Neuronal stem cell (in vitro differentiated cells): ENCODE results near the gene HIPK3.

Source experiments
- DNase-seq: peaks from one replicate; pipeline ENCODE4 v3.0.0-alpha.2; 2013; ENCODE audit warnings: low spot score
- H2AFZ ChIP-seq: one replicate; pipeline ENCODE4 v1.6.1; 2013; ENCODE audit warnings: mild to moderate bottlenecking, low read length, inconsistent platforms
- H2AK5ac ChIP-seq: 2 replicates; pipeline ENCODE4 v1.6.1; 2013; ENCODE audit warnings: low read depth, mild to moderate bottlenecking, inconsistent platforms, low read length, moderate library complexity, mixed read lengths
- H2BK120ac ChIP-seq: 2 replicates; pipeline ENCODE4 v1.6.1; 2013; ENCODE audit warnings: low read depth, mild to moderate bottlenecking, inconsistent platforms, low read length, moderate library complexity, mixed read lengths
- H2BK12ac ChIP-seq: one replicate; pipeline ENCODE4 v1.6.1; 2013; ENCODE audit warnings: low read length, inconsistent platforms
- H2BK15ac ChIP-seq: 2 replicates; pipeline ENCODE4 v1.6.1; 2013; ENCODE audit warnings: mild to moderate bottlenecking, low read length, inconsistent platforms, mixed read lengths
- H2BK5ac ChIP-seq: one replicate; pipeline ENCODE4 v1.6.1; 2013; ENCODE audit warnings: inconsistent platforms, mild to moderate bottlenecking, low read length, moderate library complexity
- H3K14ac ChIP-seq: one replicate; pipeline ENCODE4 v1.6.1; 2013; ENCODE audit warnings: low read length, inconsistent platforms
- H3K18ac ChIP-seq: 2 replicates; pipeline ENCODE4 v1.6.1; 2013; ENCODE audit warnings: low read length, inconsistent platforms
- H3K23ac ChIP-seq: 2 replicates; pipeline ENCODE4 v1.6.1; 2013; ENCODE audit warnings: low read depth, mild to moderate bottlenecking, mixed read lengths, low read length, inconsistent platforms; ENCODE audit not compliant: poor library complexity
- H3K27ac ChIP-seq: replicated peaks from 3 replicates; pipeline ENCODE4 v1.5.1; 2013; ENCODE audit warnings: low read length, inconsistent platforms
- H3K27me3 ChIP-seq, 3 experiments: 2 replicates each; pipeline ENCODE4 v1.6.1; 2013; ENCODE audit warnings: low read length in 3 of 3, mild to moderate bottlenecking in 2 of 3, inconsistent platforms in 1 of 3, low read depth in 1 of 3, mixed read lengths in 1 of 3, moderate library complexity in 1 of 3; ENCODE audit not compliant: control insufficient read depth in 3 of 3, insufficient read depth in 3 of 3
- H3K36me3 ChIP-seq, 2 donors: replicated peaks in 1 of 2; 2 replicates each; pipeline ENCODE4 v1.6.1; 2013; ENCODE audit warnings: low read length in 2 of 2; ENCODE audit not compliant: control insufficient read depth in 2 of 2, insufficient read depth in 2 of 2
- H3K4ac ChIP-seq: 2 replicates; pipeline ENCODE4 v1.6.1; 2013; ENCODE audit warnings: inconsistent platforms, mild to moderate bottlenecking, low read length, moderate library complexity
- H3K4me1 ChIP-seq, 2 donors: 1 replicate in 1 of 2; 2 replicates in 1 of 2; pipeline ENCODE4 v1.6.1; 2013; ENCODE audit warnings: low read length in 2 of 2, low read depth in 1 of 2; ENCODE audit not compliant: control insufficient read depth in 2 of 2, insufficient read depth in 1 of 2
- H3K4me2 ChIP-seq: one replicate; pipeline ENCODE4 v1.6.1; 2013; ENCODE audit warnings: mild to moderate bottlenecking, low read length, inconsistent platforms; ENCODE audit not compliant: insufficient read depth, poor library complexity, severe bottlenecking
- H3K4me3 ChIP-seq, 2 donors: 2 replicates each; pipeline ENCODE4 v1.5.1; 2013; ENCODE audit warnings: low read length in 2 of 2, mild to moderate bottlenecking in 2 of 2, inconsistent platforms in 1 of 2, moderate library complexity in 1 of 2
- H3K79me1 ChIP-seq: one replicate; pipeline ENCODE4 v1.6.1; 2013; ENCODE audit warnings: low read depth, mild to moderate bottlenecking, inconsistent platforms, low read length, moderate library complexity
- H3K9ac ChIP-seq: one replicate; pipeline ENCODE4 v1.6.1; 2013; ENCODE audit warnings: mild to moderate bottlenecking, low read depth, low read length, inconsistent platforms; ENCODE audit not compliant: poor library complexity
- H3K9me3 ChIP-seq, 2 donors: replicated peaks in 1 of 2; 2 replicates each; pipeline versions ENCODE3 to v1.6.1; 2013; ENCODE audit warnings: low read length in 2 of 2, mild to moderate bottlenecking in 2 of 2, inconsistent platforms in 1 of 2, low read depth in 1 of 2, mixed read lengths in 1 of 2, moderate library complexity in 1 of 2; ENCODE audit not compliant: control insufficient read depth in 2 of 2, insufficient read depth in 1 of 2
- H4K8ac ChIP-seq: one replicate; pipeline ENCODE4 v1.6.1; 2013; ENCODE audit warnings: low read depth, mild to moderate bottlenecking, inconsistent platforms, low read length, moderate library complexity
- H4K91ac ChIP-seq: one replicate; pipeline ENCODE4 v1.6.1; 2013; ENCODE audit warnings: low read length, low read depth, mild to moderate bottlenecking, inconsistent platforms; ENCODE audit not compliant: poor library complexity
- WGBS, 2 donors: extraction: QIAGEN DNeasy Blood & Tissue Kit; methylation state at CpG; one replicate each; pipeline ENCODE4 v1.1.7; 2013; ENCODE audit warnings: missing lambda C conversion rate in 2 of 2, mixed read lengths in 1 of 2; ENCODE audit not compliant: insufficient read length in 2 of 2, insufficient replicate concordance in 1 of 2; ENCODE audit errors: extremely low coverage in 2 of 2; 5-methylcytosine and 5-hydroxymethylcytosine counted together

HIPK3 gene

DNA sequence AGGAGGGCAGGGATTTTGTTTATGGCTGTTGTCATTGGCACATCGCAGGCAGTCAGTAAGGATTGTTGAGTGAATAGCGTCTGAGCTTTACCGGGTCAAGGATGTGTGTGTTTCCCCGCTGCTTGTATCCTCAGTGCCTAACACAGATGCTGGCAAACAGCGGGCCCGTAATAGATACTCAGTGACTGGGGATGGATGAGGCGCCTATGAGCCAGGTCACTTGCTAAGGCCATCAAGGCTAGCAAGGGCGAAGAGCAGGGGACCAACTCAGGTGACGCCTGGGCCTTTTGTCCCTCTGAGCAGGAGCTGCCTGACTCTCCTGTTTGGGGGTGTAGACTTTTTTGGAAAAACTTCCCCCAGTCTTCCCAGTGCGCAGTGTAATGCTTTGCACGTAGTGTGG lies 118.1 kb downstream of the HIPK3 start:
- Histone ChIP-seq H3K4me3 (peak overlapping the region in 1 of 2 donors; percentile 62), H2BK120ac (no peak overlapping the region), H3K18ac (no peak overlapping the region), H2BK5ac (no peak overlapping the region), H3K27me3 (peaks cover 3 to 35% (median 31%) of the 10 kb centered on the region in 3 experiments), H3K23ac (no peak overlapping the region), H2BK12ac (no peak overlapping the region), H3K4ac (no peak overlapping the region), H2BK15ac (no peak overlapping the region), H3K9me3 (no peaks in the 10 kb centered on the region), H4K91ac (no peak overlapping the region), H3K79me1 (no peaks in the 10 kb centered on the region), H2AFZ (peak overlapping the region; percentile 99), H2AK5ac (no peak overlapping the region), H3K4me2 (peak overlapping the region; percentile 84), H3K9ac (no peak overlapping the region), H3K4me1 (peaks cover 0 to 7% of the 10 kb centered on the region in 2 donors), H3K27ac (no peak overlapping the region), H3K14ac (no peak overlapping the region), H3K36me3 (no peaks in the 10 kb centered on the region), H4K8ac (no peak overlapping the region)
- WGBS, 2 donors: no CpG with 5 or more reads among the region's 11 CpGs
- no peak for DNase-seq

DNA sequence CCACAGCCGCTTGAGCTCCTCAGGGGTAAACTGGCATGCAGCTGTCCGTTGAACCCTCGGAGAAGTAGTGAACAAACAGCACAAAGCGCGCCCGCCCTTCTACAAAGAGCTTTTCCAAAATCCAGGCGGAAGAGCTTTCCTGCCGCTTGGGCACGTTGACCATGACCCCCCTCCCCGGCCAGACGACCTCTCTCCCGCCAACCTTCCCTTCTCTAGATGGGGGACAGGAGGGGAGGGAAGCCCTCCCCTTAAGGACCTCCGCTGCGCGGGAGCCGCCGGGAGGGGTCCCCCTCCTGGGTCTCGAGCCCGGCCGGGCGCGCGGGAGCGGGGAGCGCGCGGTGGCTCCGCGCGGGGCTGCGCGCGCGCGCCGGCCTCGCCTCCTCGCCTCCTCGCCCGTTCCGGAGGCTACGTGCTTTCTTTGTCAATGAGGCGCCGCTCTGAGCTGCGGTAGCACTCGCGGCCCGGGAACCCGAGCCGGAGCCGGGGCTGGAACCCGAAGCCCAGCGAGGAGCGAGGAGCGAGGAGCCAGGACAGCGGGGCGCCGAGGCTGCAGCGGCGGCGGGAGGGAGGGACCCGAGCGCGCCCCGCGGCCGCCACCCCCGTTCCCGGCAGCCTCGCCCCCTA lies 118.6 kb downstream of the HIPK3 start, which contains the start of gene KIAA1549L:
KIAA1549L (plus strand) TSS at position 421 of the 624 bp plus-strand sequence.
- peaks cover 0 to 7% of the 10 kb centered on the region in 2 donors for H3K4me1 ChIP-seq
- H3K27me3 ChIP-seq: peaks cover 3 to 35% (median 31%) of the 10 kb centered on the region in 3 experiments
- no peaks in the 10 kb centered on the region for H3K36me3 ChIP-seq
- no peak within 1 kb of the TSS for H3K4ac ChIP-seq
- no peaks in the 10 kb centered on the region for H3K79me1 ChIP-seq
- H3K4me3 ChIP-seq: peak within 1 kb of the TSS; percentile 62 to 85
- no peak within 1 kb of the TSS for H2BK15ac ChIP-seq
- no peak within 1 kb of the TSS for H3K14ac ChIP-seq
- no peak within 1 kb of the TSS for H4K91ac ChIP-seq
- H2BK12ac ChIP-seq: no peak within 1 kb of the TSS
- no peak within 1 kb of the TSS for H2BK5ac ChIP-seq
- H2AFZ ChIP-seq: peak within 1 kb of the TSS; percentile 99
- no peak within 1 kb of the TSS for H3K23ac ChIP-seq
- H3K9me3 ChIP-seq: no peaks in the 10 kb centered on the region
- H3K4me2 ChIP-seq: peak within 1 kb of the TSS; percentile 98
- H2AK5ac ChIP-seq: no peak within 1 kb of the TSS
- no peak within 1 kb of the TSS for H2BK120ac ChIP-seq
- no peak within 1 kb of the TSS for H3K27ac ChIP-seq
- no CpG with 5 or more reads among the region's 70 CpGs for WGBS, 2 donors
- peak within 1 kb of the TSS; percentile 91 for H3K18ac ChIP-seq
- no peak within 1 kb of the TSS for H4K8ac ChIP-seq
- peak; percentile 37 for DNase-seq
- H3K9ac ChIP-seq: peak within 1 kb of the TSS; percentile 79

DNA sequence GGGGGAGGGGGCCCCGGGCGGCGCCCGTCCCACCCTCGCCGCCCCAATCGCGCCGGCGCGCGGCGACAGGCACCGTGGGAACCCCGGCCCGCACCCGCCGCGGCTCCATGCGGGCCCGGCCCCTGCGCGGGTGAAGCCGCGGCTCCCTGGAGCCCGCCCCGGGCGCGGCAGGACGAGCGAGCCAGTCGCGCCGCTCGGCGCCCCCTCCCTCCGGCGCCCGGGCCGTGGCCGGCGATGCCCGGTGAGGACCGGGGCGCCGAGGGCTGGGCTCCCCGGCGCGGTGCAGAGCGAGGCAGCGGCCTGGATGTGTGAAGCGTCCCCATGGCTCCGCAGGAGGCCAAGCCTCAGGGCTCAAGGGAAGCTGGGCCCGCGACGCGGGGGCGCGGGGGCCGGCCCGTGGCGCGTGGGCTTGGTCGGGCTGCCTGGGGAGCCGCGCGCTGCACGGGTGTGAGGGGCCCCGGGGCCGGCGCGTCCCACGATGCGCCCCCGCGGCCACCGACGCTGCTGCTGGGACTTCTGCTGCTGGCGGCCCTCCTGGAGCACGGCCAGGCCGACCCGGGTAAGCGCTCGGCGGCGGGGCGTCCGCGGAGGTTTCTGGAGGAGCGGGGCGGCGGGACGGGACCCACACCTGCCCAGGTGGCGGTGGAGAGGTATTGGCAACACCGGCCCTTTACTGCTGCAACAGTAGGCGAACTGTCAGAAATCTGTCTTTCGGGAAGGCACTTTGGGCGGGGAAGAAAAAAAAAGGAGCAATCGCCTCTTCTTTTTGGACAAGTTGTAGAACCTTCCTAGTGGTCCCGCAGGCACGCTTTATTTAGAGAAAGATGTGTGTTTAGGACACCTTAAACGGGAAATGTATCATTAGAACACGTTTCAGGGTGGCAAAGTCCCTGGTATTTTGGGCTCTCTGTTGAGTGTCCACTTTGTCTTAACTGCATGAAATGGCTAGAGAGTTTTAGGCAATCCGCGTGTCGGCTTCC lies 119.4 kb downstream of the HIPK3 start:
- no peak overlapping the region for H3K4ac ChIP-seq
- no peak overlapping the region for H2AK5ac ChIP-seq
- no peak overlapping the region for H2BK5ac ChIP-seq
- peak overlapping the region; percentile 99 for H2AFZ ChIP-seq
- H3K14ac ChIP-seq: no peak overlapping the region
- DNase-seq: peak; percentile 11
- H3K4me3 ChIP-seq: peak overlapping the region; percentile 62 to 85
- peak overlapping the region; percentile 98 for H3K4me2 ChIP-seq
- H3K27me3 ChIP-seq: peaks cover 3 to 35% (median 31%) of the 10 kb centered on the region in 3 experiments
- peaks cover 0 to 7% of the 10 kb centered on the region in 2 donors for H3K4me1 ChIP-seq
- no peak overlapping the region for H4K91ac ChIP-seq
- peak overlapping the region; percentile 44 for H3K9ac ChIP-seq
- H3K79me1 ChIP-seq: no peaks in the 10 kb centered on the region
- H3K36me3 ChIP-seq: no peaks in the 10 kb centered on the region
- H3K18ac ChIP-seq: peak overlapping the region; percentile 66
- no peak overlapping the region for H2BK12ac ChIP-seq
- no peak overlapping the region for H3K27ac ChIP-seq
- H3K9me3 ChIP-seq: no peaks in the 10 kb centered on the region
- H4K8ac ChIP-seq: no peak overlapping the region
- H2BK120ac ChIP-seq: no peak overlapping the region
- no peak overlapping the region for H2BK15ac ChIP-seq
- H3K23ac ChIP-seq: no peak overlapping the region
- WGBS, 2 donors: no CpG with 5 or more reads among the region's 106 CpGs
